Gastrocnemius medialis (tissue), 4 donors: ENCODE measurements around the gene MBNL1. TPM values are rescaled to one million over a fixed set of nuclear protein-coding genes. Genes with fewer than 3 reads are reported as not detected.
A peak's percentile ranks its signal among the peaks of the same experiment; 100 is the strongest.

ENCODE experiments used
- ATAC-seq, 2 donors: fragments of 150-250 bp; one replicate each; pipeline ENCODE4 v1.9.1; 2016
- DNase-seq, 2 donors: peaks; one replicate each; pipeline ENCODE4 v3.0.0-alpha.2; 2019
- H3K27ac ChIP-seq, 4 donors: fragments of 200-600 bp; sonication (generic); 1 replicate in 1 of 4; 2 replicates in 3 of 4; pipeline ENCODE4 v1.5.1; 2016 to 2018; ENCODE audit warnings: mild to moderate bottlenecking in 2 of 4, moderate library complexity in 1 of 4
- H3K27me3 ChIP-seq, 3 donors: fragments of 200-600 bp; sonication (generic) in 2 of 3; 1 replicate in 1 of 3; 2 replicates in 2 of 3; pipeline versions ENCODE4 v1.5.1 to v1.6.0; 2016 to 2019; ENCODE audit warnings: mild to moderate bottlenecking in 1 of 3, moderate library complexity in 1 of 3
- H3K36me3 ChIP-seq, 2 donors: fragments of 200-600 bp; sonication (generic) in 1 of 2; one replicate each; pipeline ENCODE4 v1.5.1; 2017 to 2018
- H3K4me1 ChIP-seq, 2 donors: fragments of 200-600 bp; sonication (generic) in 1 of 2; one replicate each; pipeline ENCODE4 v1.5.1; 2016 to 2017; ENCODE audit warnings: mild to moderate bottlenecking in 2 of 2
- H3K4me3 ChIP-seq, 4 donors: fragments of 200-600 bp; sonication (generic) in 3 of 4; 1 replicate in 1 of 4; 2 replicates in 3 of 4; pipeline ENCODE4 v1.5.1; 2016 to 2019; ENCODE audit warnings: mild to moderate bottlenecking in 2 of 4
- H3K9me3 ChIP-seq, 3 donors: fragments of 200-600 bp; sonication (generic) in 2 of 3; 1 replicate in 1 of 3; 2 replicates in 2 of 3; pipeline ENCODE4 v1.5.1; 2016 to 2019
- CTCF ChIP-seq, 5 experiments: fragments of 450-650 bp in 3 of 5; fragments of 200-600 bp in 2 of 5; sonication (generic) in 2 of 5; IDR thresholded peaks in 4 of 5; conservative IDR thresholded peaks in 1 of 5; 1 replicate in 4 of 5; 2 replicates in 1 of 5; pipeline ENCODE4 v1.5.1; 2016 to 2019; ENCODE audit warnings: antibody characterized with exemption in 5 of 5, mild to moderate bottlenecking in 3 of 5, moderate library complexity in 3 of 5
- POLR2A ChIP-seq, 2 donors: fragments of 450-650 bp; IDR thresholded peaks; one replicate each; pipeline ENCODE4 v1.6.1; 2017; ENCODE audit warnings: antibody characterized with exemption in 2 of 2, mild to moderate bottlenecking in 2 of 2, moderate library complexity in 2 of 2
- in situ Hi-C, 4 donors: fragments of 200-750 bp; cut with MboI; loops; one replicate each; pipeline versions ENCODE4 v1.15.0 to v1.8.0; 2017; ENCODE audit warnings: low sequenced_read_pairs in 4 of 4
- intact Hi-C: fragments of 100-400 bp; cut with DNase I; formaldehyde crosslinking; loops from one replicate; pipeline ENCODE4 v1.15.1; 2023; ENCODE audit warnings: low total_unique reads
- total RNA-seq, 4 donors: library from RNA; depleted of rRNA; stranded (reverse); fragments of >200 nt; gene quantifications; one replicate each; pipeline versions ENCODE4 v1.1.0 to v1.2.3, GENCODE V29; 2016

Gene MBNL1, protein sequence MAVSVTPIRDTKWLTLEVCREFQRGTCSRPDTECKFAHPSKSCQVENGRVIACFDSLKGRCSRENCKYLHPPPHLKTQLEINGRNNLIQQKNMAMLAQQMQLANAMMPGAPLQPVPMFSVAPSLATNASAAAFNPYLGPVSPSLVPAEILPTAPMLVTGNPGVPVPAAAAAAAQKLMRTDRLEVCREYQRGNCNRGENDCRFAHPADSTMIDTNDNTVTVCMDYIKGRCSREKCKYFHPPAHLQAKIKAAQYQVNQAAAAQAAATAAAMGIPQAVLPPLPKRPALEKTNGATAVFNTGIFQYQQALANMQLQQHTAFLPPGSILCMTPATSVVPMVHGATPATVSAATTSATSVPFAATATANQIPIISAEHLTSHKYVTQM
- total RNA-seq: 100 to 1,000 TPM; 519 to 597 (median 557) TPM

DNA sequence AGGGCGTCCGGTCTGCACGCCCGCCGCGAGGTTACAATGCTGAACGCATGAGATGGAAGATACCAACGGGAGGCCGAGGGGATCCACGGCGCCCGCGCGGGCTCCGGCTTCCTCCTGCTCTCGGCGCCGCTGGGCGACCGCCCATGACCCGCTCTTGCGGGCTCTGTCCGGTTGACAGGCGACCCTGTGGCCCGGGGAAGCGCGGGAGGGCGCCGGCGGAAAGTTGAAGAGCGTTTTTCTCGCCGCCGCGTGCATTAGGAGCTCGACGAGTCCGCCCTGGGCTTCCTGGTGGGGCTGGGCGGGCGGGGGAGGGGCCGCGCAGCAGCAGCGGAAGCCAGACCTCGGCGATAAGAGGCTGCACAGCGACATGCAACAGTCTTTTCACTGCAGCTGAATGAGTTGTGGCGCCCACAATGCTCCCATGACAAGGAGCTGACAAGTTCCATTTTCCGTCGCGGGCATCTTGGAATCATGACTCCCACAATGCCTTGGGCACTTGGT is at the start of gene MBNL1:
Gene MBNL1 (plus strand): TSS at position 375 of the 501 bp plus-strand sequence. CDS start 31,265 bp downstream, outside the sequence.
- in situ Hi-C loops: loop anchor here in 2 of 4 donors (10.0 to 25.0 kb wide), 2 partner anchors 169 to 176 kb away; no protein-coding TSS in a partner anchor
- Histone ChIP-seq H3K4me3 (peak within 1 kb of the TSS; percentile 77 to 87 (median 86)), H3K9me3 (no peaks in the 10 kb centered on the region), H3K27me3 (no peaks in the 10 kb centered on the region), H3K4me1 (peaks cover 48 to 57% of the 10 kb centered on the region in 2 donors), H3K27ac (peak within 1 kb of the TSS; percentile 96 to 99 (median 97)), H3K36me3 (no peaks in the 10 kb centered on the region)
- intact Hi-C loops: loop anchor here (2.0 to 10.0 kb wide), 4 partner anchors 49 to 1666 kb away; partner anchors contain the start of gene SELENOT
- ATAC-seq (peak; percentile 10 to 26), DNase-seq (peak; percentile 73 to 78)
- TF ChIP-seq CTCF (IDR thresholded peaks at IDR 0.05 in 4 of 5, conservative IDR thresholded peaks at IDR 0.05 in 1 of 5) (peak in 1 of 5 experiments; percentile 16), POLR2A (IDR thresholded peaks at IDR 0.05) (no peak)

GRCh38 chr3:152219216-152219615 is 49.5 kb upstream of the MBNL1 start:
- in situ Hi-C loops (no loop called here), intact Hi-C loops (no loop called here)
- Histone ChIP-seq H3K4me1 (peaks cover 33 to 34% of the 10 kb centered on the region in 2 donors), H3K27ac (peak overlapping the region; percentile 3 to 55 (median 52)), H3K9me3 (no peaks in the 10 kb centered on the region), H3K4me3 (peak overlapping the region in 1 of 4 donors; percentile 11), H3K27me3 (no peaks in the 10 kb centered on the region), H3K36me3 (no peaks in the 10 kb centered on the region)
- ATAC-seq (peak; percentile 88 to 91), DNase-seq (no peak)
- TF ChIP-seq POLR2A (IDR thresholded peaks at IDR 0.05): no peak
- no peak for TF ChIP-seq CTCF (IDR thresholded peaks at IDR 0.05 in 4 of 5, conservative IDR thresholded peaks at IDR 0.05 in 1 of 5)

DNA sequence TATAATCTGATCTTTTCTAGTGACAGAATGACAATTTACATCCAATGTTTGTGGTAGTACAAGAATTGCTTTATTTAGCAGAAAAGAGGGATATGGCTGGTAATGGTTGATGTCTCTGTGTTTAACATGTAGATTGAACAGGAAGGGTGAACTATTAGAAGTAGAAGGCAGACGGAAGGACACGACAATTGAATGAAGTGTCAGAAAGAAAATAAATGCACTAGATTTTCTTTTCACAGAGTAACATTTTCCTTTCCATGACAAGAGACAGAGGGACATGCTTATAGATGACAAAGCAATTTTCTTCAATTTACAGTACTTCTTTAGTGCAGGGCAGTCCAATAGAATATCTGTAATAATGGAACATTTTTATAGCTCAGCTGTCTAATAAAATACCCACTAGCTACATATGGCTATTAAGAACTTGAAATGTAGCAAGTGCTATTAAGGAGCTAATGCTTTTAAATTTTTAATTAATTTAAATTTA is 48.9 kb upstream of the MBNL1 start:
- Histone ChIP-seq H3K4me3 (no peak overlapping the region), H3K27ac (peak overlapping the region; percentile 3 to 55 (median 52))
- intact Hi-C loops: loop anchor here (5.0 kb wide), 1 partner anchor 37 kb away; no protein-coding TSS in a partner anchor

DNA sequence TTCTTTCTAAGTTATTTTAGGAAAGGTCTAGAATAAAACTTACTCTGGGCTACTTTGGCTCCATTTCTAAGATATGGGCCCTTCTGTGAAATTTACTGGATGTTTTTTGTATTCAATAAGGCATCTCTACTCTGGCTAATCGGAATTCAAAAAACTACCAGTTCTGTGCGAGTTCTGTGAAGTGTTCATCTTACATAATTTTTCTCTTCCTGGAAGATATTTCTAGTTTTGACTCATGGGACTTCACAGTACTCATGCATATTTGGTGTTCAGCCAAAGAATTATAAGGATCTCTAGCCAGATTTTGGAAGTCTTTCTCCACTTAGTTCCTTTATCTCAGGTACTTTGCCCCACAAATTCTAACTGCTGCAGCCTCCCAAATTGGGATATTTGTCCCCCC is 46.4 kb upstream of the MBNL1 start:
- DNase-seq: no peak
- ATAC-seq: peak in 1 of 2 donors; percentile 37
- TF ChIP-seq CTCF (IDR thresholded peaks at IDR 0.05 in 4 of 5, conservative IDR thresholded peaks at IDR 0.05 in 1 of 5) (no peak), POLR2A (IDR thresholded peaks at IDR 0.05) (no peak)
- Histone ChIP-seq H3K4me1 (peaks cover 33 to 35% of the 10 kb centered on the region in 2 donors), H3K9me3 (no peaks in the 10 kb centered on the region), H3K4me3 (no peak overlapping the region), H3K36me3 (no peaks in the 10 kb centered on the region), H3K27me3 (no peaks in the 10 kb centered on the region), H3K27ac (peak overlapping the region; percentile 34 to 58 (median 38))
- in situ Hi-C loops (no loop called here), intact Hi-C loops (loop anchor here (5.0 kb wide), 1 partner anchor 35 kb away; no protein-coding TSS in a partner anchor)

More for the DNA sequence above, 48.9 kb upstream of the MBNL1 start:
- no peaks in the 10 kb centered on the region for H3K9me3 ChIP-seq
- DNase-seq (no peak), ATAC-seq (no peak)
- TF ChIP-seq POLR2A (IDR thresholded peaks at IDR 0.05): no peak
- TF ChIP-seq CTCF (IDR thresholded peaks at IDR 0.05 in 4 of 5, conservative IDR thresholded peaks at IDR 0.05 in 1 of 5): no peak
- peaks cover 33 to 35% of the 10 kb centered on the region in 2 donors for H3K4me1 ChIP-seq
- in situ Hi-C loops: no loop called here
- no peaks in the 10 kb centered on the region for H3K27me3 ChIP-seq
- no peaks in the 10 kb centered on the region for H3K36me3 ChIP-seq
